ENCODE data around the gene CFAP206. TPM values are rescaled to one million over a fixed set of nuclear protein-coding genes. Genes with fewer than 3 reads are reported as not detected.

Gene CFAP206
- total RNA-seq = under 1 TPM in 2 of 4 donors, not detected in 2; 0.17 to 0.44 TPM

- TF ChIP-seq CTCF (IDR thresholded peaks at IDR 0.05; ENCODE audit: low read depth) = no peak
Measured at GRCh38 chr6:87407901-87408720, at the start of gene CFAP206. TSS of gene CFAP206 (plus strand) at chr6:87407972. CDS start at chr6:87409840, 1,868 bp downstream.

GRCh38 chr6:87364602-87365252 lies 43.0 kb upstream of the CFAP206 start:
- no peak for TF ChIP-seq CTCF (IDR thresholded peaks at IDR 0.05; ENCODE audit: low read depth)

- TF ChIP-seq CTCF (IDR thresholded peaks at IDR 0.05; ENCODE audit: low read depth) = no peak
Measured at GRCh38 chr6:87366072-87366827, 41.5 kb upstream of the CFAP206 start.

- TF ChIP-seq CTCF (IDR thresholded peaks at IDR 0.05; ENCODE audit: low read depth) = no peak
Measured at GRCh38 chr6:87366899-87367298, 40.9 kb upstream of the CFAP206 start.

- no peak for TF ChIP-seq CTCF (IDR thresholded peaks at IDR 0.05; ENCODE audit: low read depth)
Measured at GRCh38 chr6:87373377-87373776, 34.4 kb upstream of the CFAP206 start.

- no peak for TF ChIP-seq CTCF (IDR thresholded peaks at IDR 0.05; ENCODE audit: low read depth)
Measured at GRCh38 chr6:87375315-87375714, 32.5 kb upstream of the CFAP206 start.

GRCh38 chr6:87376643-87377042 lies 31.1 kb upstream of the CFAP206 start:
- no peak for TF ChIP-seq CTCF (IDR thresholded peaks at IDR 0.05; ENCODE audit: low read depth)
